ENCODE measurements around the gene UBTD2.

DNA sequence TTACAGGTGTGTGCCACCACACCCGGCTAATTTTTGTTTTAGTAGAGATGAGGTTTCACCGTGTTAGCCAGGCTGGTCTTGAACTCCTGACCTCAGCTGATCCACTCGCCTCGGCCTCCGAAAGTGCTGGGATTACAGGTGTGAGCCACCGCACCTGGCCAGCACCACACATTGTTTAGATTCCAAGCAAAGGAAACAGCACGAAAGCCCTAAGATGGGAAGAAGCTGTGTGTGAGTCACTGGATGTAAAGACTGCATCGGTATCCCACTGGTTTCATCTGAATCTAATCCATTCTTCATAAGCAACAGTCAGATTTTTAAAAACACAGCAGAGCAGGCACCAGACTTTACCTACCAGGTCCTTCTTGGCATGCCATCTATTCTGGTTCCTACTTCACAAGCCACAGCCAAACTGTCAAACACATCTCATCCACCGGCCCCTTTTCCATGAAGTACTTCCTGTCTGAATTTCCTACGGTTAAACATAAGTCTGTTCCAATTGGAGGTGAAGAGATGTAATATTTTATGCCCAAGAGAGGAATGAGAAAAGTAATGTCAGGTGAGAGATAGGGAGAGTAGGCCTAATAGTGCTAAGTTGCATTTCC, 17.4 kb downstream of the UBTD2 start:
- TF ChIP-seq, protein P1, sequence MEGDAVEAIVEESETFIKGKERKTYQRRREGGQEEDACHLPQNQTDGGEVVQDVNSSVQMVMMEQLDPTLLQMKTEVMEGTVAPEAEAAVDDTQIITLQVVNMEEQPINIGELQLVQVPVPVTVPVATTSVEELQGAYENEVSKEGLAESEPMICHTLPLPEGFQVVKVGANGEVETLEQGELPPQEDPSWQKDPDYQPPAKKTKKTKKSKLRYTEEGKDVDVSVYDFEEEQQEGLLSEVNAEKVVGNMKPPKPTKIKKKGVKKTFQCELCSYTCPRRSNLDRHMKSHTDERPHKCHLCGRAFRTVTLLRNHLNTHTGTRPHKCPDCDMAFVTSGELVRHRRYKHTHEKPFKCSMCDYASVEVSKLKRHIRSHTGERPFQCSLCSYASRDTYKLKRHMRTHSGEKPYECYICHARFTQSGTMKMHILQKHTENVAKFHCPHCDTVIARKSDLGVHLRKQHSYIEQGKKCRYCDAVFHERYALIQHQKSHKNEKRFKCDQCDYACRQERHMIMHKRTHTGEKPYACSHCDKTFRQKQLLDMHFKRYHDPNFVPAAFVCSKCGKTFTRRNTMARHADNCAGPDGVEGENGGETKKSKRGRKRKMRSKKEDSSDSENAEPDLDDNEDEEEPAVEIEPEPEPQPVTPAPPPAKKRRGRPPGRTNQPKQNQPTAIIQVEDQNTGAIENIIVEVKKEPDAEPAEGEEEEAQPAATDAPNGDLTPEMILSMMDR (IDR thresholded peaks at IDR 0.05 in 8 of 11, conservative IDR thresholded peaks at IDR 0.05 in 3 of 11): no peak
- no peak for TF ChIP-seq POLR2A (IDR thresholded peaks at IDR 0.05)
